Adrenal gland (tissue), 12 donors: ENCODE measurements around the gene HIPK2. TPM values are rescaled to one million over a fixed set of nuclear protein-coding genes. Genes with fewer than 3 reads are reported as not detected.

Source experiments
- DNase-seq, 7 donors: peaks; one replicate each; pipeline ENCODE4 v3.0.0-alpha.2; 2019 to 2020
- H3K27ac ChIP-seq, 5 donors: fragments of 200-600 bp; sonication (generic) in 4 of 5; 1 replicate in 3 of 5; 2 replicates in 2 of 5; pipeline versions ENCODE4 v1.5.1 to v1.8.0; 2016 to 2020; ENCODE audit warnings: mild to moderate bottlenecking in 1 of 5
- H3K27me3 ChIP-seq: fragments of 200-600 bp; 2 replicates; pipeline ENCODE4 v1.8.0; 2021
- H3K36me3 ChIP-seq, 2 donors: fragments of 200-600 bp; replicated peaks in 1 of 2; 1 replicate in 1 of 2; 2 replicates in 1 of 2; pipeline versions ENCODE4 v1.5.1 to v1.8.0; 2018 to 2022
- H3K4me1 ChIP-seq, 2 donors: fragments of 200-600 bp; replicated peaks in 1 of 2; 1 replicate in 1 of 2; 2 replicates in 1 of 2; pipeline versions ENCODE4 v1.5.1 to v1.8.0; 2018 to 2021
- H3K4me3 ChIP-seq, 4 donors: fragments of 200-600 bp; sonication (generic) in 3 of 4; one replicate each; pipeline ENCODE4 v1.5.1; 2016 to 2018
- H3K9me3 ChIP-seq, 3 donors: fragments of 200-600 bp; sonication (generic) in 1 of 3; replicated peaks in 1 of 3; 1 replicate in 2 of 3; 2 replicates in 1 of 3; pipeline versions ENCODE4 v1.5.1 to v1.8.0; 2016 to 2021
- POLR2A ChIP-seq, 2 donors: fragments of 450-650 bp; IDR thresholded peaks; one replicate each; pipeline ENCODE4 v1.6.1; 2017; ENCODE audit warnings: antibody characterized with exemption in 2 of 2, mild to moderate bottlenecking in 2 of 2, moderate library complexity in 1 of 2
- WGBS, 4 donors: extraction: QIAGEN DNeasy Blood & Tissue Kit in 2 of 4; methylation state at CpG; one replicate each; pipeline versions ENCODE4 v1.1.5 to v1.1.7; 2013 to 2017; 5-methylcytosine and 5-hydroxymethylcytosine counted together
- intact Hi-C, 2 donors: fragments of 100-400 bp; cut with DNase I; formaldehyde crosslinking; loops; one replicate each; pipeline versions ENCODE4 v1.14.1 to v1.15.0; 2022 to 2023
- polyA plus RNA-seq, 3 donors: library from polyadenylated mRNA; stranded (reverse); fragments of 200-250 nt in 2 of 3; fragments of 350-450 nt in 1 of 3; fragmentation: Illumina TruSeq in 1 of 3; extraction: RNeasy Lipid Tissue Mini Kit (QIAGEN cat#74804) in 1 of 3; gene quantifications; one replicate each; pipeline ENCODE4 v1.2.3, GENCODE V29; 2013 to 2014
- total RNA-seq, 9 donors: library from RNA; depleted of rRNA in 4 of 9; stranded (reverse); fragments of >200 nt in 4 of 9; fragments of 120-200 nt in 1 of 9; fragmentation: NEBNext Ultra II Directional in 1 of 9; extraction: Animal tissue kit (Norgen Biotek cat#: 25700) in 1 of 9; gene quantifications; one replicate each; pipeline versions ENCODE4 v1.1.0 to v1.2.4, GENCODE V29; 2013 to 2023
- TF ChIP-seq, protein P1 (sequence below), 6 experiments: fragments of 450-650 bp in 4 of 6; fragments of 200-600 bp in 2 of 6; sonication (generic) in 1 of 6; IDR thresholded peaks; 1 replicate in 5 of 6; 2 replicates in 1 of 6; pipeline versions ENCODE4 v1.5.1 to v1.8.0; 2016 to 2021; ENCODE audit warnings: antibody characterized with exemption in 6 of 6, mild to moderate bottlenecking in 2 of 6, moderate library complexity in 1 of 6
- donor health status: healthy with polysubstance abuse.
- donor health status: Bipolar disorder and iron deficiency.
- donor health status: DM: yes; HTN: yes; CAD: no.
- donor health status: DM: no; HTN: no; CAD: no.
- donor health status: DM: no; HTN: no; CAD: no.
- donor health status: DM: yes; HTN: yes; CAD: no.

The HIPK2 gene
- total and polyA plus RNA-seq, 12 donors, result 4.7 to 82.4 (median 49.8) TPM

GRCh38 chr7:139731802-139732470 is 45.9 kb downstream of the HIPK2 start:
- peak; percentile 90 to 97 (median 95) for DNase-seq
- 23 to 27% (median 25%) methylated on average over 9 of the region's 9 CpGs for WGBS, 4 donors
- Histone ChIP-seq H3K36me3 (no peaks in the 10 kb centered on the region), H3K9me3 (no peaks in the 10 kb centered on the region), H3K4me1 (peaks cover 50 to 71% of the 10 kb centered on the region in 2 donors), H3K27me3 (no peaks in the 10 kb centered on the region), H3K27ac (peak overlapping the region; percentile 67 to 89 (median 71)), H3K4me3 (peak overlapping the region in 1 of 4 donors; percentile 9)
- intact Hi-C loops, result no loop called here
- peak in 1 of 2 donors; percentile 50 for TF ChIP-seq POLR2A (IDR thresholded peaks at IDR 0.05)
- TF ChIP-seq, protein P1, sequence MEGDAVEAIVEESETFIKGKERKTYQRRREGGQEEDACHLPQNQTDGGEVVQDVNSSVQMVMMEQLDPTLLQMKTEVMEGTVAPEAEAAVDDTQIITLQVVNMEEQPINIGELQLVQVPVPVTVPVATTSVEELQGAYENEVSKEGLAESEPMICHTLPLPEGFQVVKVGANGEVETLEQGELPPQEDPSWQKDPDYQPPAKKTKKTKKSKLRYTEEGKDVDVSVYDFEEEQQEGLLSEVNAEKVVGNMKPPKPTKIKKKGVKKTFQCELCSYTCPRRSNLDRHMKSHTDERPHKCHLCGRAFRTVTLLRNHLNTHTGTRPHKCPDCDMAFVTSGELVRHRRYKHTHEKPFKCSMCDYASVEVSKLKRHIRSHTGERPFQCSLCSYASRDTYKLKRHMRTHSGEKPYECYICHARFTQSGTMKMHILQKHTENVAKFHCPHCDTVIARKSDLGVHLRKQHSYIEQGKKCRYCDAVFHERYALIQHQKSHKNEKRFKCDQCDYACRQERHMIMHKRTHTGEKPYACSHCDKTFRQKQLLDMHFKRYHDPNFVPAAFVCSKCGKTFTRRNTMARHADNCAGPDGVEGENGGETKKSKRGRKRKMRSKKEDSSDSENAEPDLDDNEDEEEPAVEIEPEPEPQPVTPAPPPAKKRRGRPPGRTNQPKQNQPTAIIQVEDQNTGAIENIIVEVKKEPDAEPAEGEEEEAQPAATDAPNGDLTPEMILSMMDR (IDR thresholded peaks at IDR 0.05), result no peak

DNA sequence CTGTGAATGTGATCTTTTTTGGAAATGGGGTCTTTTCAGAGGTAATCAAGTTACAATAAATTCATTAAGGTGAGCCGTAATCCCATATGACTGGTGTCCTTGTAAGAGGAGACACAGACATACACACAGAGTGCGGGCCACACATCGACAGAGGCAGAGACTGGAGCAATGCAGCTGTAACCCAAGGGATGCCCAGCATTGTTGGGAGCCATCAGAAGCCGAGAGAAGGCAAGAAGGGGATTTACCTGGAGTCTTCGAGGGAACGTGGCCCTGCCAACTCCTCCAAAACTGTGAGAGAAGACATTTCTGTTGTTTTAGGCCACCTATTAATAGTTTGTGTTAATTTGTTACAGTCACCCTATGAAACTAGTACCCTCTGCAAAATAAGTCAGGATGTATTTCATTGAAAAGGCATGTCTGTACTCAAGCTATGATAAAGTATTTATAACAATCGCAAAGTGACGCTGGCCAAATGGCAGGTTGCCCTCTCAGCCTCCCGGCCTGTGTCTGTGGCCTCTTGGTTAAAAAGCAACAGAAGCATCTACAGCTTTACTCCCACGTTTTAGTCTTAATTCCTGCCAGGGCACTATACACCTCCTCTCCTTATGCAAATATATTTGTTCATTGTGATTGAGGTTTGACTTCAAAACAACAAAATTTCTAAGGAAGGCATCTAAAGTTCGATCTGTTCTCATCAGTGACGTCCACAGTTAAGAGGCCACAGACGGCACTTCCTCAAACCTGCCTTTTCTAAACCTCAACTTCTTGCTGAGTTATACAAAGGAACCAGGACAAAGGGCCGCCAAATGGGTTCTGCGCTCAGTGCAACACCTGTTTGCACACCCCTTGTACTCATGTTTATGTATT is 46.8 kb downstream of the HIPK2 start:
- TF ChIP-seq, protein P1 (IDR thresholded peaks at IDR 0.05), result no peak
- no peak for TF ChIP-seq POLR2A (IDR thresholded peaks at IDR 0.05)
- no peaks in the 10 kb centered on the region for H3K9me3 ChIP-seq

GRCh38 chr7:139728203-139728602 is 49.6 kb downstream of the HIPK2 start:
- intact Hi-C loops, result no loop called here
- peak in 1 of 7 donors; percentile 40 for DNase-seq
- 94 to 100% (median 100%) methylated on average over 1 of the region's 1 CpG for WGBS, 4 donors

More for the DNA sequence above, 46.8 kb downstream of the HIPK2 start:
- H3K27me3 ChIP-seq, result no peaks in the 10 kb centered on the region
- DNase-seq, result peak; percentile 57 to 90 (median 78)
- peaks cover 58 to 72% of the 10 kb centered on the region in 2 donors for H3K4me1 ChIP-seq
- H3K36me3 ChIP-seq, result no peaks in the 10 kb centered on the region
- peak overlapping the region; percentile 67 to 89 (median 71) for H3K27ac ChIP-seq
- no peak overlapping the region for H3K4me3 ChIP-seq
- 39 to 44% (median 43%) methylated on average over 15 of the region's 15 CpGs for WGBS, 4 donors
- intact Hi-C loops, result no loop called here

More at GRCh38 chr7:139728203-139728602, 49.6 kb downstream of the HIPK2 start:
- TF ChIP-seq, protein P1 (IDR thresholded peaks at IDR 0.05), result no peak
- no peak for TF ChIP-seq POLR2A (IDR thresholded peaks at IDR 0.05)
- no peaks in the 10 kb centered on the region for H3K27me3 ChIP-seq
- H3K36me3 ChIP-seq, result no peaks in the 10 kb centered on the region
- no peak overlapping the region for H3K4me3 ChIP-seq
- no peaks in the 10 kb centered on the region for H3K9me3 ChIP-seq
- H3K4me1 ChIP-seq, result peaks cover 70 to 76% of the 10 kb centered on the region in 2 donors
- peak overlapping the region in 1 of 5 donors; percentile 72 for H3K27ac ChIP-seq
